ENCODE data around the gene NGEF.

NGEF gene

GRCh38 chr2:233000886-233001750 is 11.9 kb downstream of the NGEF start:
- no peak for DNase-seq (ENCODE audit: low read depth, low spot score)

DNA sequence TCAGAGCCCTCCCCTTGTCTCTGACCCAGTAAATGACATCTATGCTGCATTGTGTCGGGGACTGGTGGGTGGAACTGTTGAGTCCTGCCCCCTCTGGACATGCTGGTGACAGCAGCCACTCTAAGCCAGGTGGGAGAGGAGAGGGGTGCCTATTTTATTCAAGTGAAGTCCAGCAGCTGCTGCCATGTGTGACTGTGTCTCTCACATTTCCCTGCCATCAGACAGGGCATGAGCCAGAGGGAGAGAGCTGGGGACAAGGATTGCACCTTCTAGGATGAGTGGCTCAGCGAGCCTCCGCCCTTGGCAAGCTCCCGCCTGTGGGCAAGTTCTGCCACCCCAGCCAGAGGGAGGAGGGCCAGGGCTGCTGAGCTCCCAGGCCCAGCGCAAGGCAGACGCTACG is 13.7 kb downstream of the NGEF start:
- DNase-seq (ENCODE audit: low read depth, low spot score), result no peak

GRCh38 chr2:232998666-232998985 is 14.4 kb downstream of the NGEF start:
- no peak for DNase-seq (ENCODE audit: low read depth, low spot score)

DNA sequence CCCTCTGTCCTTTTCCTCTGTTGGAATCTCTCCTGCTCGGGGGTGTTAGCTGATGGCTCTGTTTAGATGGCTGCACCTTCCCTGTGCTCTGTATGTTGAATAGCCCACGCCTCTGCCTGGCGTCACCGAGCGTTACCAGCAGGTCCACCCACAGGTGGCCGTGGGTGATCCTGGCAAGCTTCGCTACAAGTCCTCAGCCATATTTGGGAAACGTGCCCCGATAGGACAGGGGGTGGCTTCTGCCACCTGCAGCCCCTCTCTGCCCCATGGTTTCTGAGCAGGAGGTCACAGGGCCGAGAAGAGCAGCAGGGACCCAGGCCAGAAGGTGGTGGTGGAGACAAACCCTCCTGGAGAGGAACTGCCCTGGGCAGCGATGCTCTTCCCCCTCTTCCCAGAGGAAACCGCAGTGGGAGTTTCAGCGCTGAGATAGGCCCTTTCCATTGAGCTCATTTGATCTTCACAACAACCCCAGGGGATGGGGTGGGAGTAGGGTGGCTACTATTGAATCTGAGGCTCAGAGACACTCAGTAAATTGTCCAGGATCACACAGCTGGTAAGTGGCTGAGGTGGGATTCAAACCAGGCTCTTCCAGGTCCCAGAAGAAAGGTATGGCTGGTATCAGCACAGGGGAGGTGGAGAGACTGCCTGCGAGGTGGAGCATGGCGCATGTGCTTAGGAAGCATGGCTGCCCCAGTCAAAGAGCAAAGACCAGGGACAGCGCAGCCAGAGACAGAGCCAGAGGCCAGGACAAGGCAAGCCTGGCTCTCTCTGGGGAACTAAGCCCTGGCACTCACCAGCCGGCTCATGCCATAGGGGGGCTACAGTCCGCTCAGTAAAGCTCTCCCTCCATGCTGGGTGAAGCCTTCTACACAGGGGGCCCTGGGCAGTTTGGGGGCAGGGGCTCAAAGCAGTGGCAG is 15.0 kb downstream of the NGEF start:
- DNase-seq (ENCODE audit: low read depth, low spot score), result no peak

- no peak for DNase-seq (ENCODE audit: low read depth, low spot score)
Observed at GRCh38 chr2:232994446-232994845, 18.6 kb downstream of the NGEF start.

GRCh38 chr2:232993231-232993821 is 19.7 kb downstream of the NGEF start:
- no peak for DNase-seq (ENCODE audit: low read depth, low spot score)

GRCh38 chr2:232986155-232986554 is 26.9 kb downstream of the NGEF start:
- DNase-seq (ENCODE audit: low read depth, low spot score), result no peak

GRCh38 chr2:232984451-232985207 is 28.4 kb downstream of the NGEF start:
- no peak for DNase-seq (ENCODE audit: low read depth, low spot score)

- no peak for DNase-seq (ENCODE audit: low read depth, low spot score)
Observed at GRCh38 chr2:232983669-232984140, 29.4 kb downstream of the NGEF start.

DNA sequence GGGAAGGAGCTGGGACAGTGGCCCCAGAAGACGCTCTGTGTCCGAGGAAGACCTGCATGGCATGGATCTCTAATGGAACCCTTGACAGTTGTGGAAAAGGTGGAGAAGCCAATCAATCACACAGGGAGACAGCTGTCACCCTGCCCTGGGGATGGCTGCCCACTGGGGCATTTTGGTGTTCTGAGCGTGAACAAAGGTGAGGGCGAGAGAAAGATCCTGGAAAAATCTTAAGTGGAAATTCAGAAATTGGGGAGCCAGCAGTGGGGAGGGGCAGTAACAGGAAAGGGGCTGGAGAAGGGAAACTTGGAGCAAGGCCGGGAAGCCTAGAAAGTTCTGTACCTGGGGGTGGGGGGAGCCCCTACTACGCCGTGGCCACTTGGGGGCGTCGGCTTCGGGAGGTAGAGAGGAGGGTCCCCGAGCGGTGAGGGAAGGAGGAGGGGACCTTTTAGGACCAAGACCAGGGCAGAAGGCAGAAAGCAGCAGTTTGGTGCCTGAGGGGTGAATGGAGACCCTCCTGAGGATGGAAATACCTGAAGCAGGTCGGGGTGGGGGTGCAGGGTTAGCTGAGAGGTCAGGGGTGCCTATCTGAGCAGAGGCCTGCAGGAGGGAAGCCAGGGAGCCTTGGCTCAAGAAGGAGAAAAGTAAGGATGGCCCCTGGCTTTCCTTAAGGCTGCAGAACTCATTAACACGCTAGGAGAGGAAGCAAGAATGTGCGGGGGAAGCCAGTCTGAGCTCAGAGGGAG is 30.0 kb downstream of the NGEF start:
- no peak for DNase-seq (ENCODE audit: low read depth, low spot score)

DNA sequence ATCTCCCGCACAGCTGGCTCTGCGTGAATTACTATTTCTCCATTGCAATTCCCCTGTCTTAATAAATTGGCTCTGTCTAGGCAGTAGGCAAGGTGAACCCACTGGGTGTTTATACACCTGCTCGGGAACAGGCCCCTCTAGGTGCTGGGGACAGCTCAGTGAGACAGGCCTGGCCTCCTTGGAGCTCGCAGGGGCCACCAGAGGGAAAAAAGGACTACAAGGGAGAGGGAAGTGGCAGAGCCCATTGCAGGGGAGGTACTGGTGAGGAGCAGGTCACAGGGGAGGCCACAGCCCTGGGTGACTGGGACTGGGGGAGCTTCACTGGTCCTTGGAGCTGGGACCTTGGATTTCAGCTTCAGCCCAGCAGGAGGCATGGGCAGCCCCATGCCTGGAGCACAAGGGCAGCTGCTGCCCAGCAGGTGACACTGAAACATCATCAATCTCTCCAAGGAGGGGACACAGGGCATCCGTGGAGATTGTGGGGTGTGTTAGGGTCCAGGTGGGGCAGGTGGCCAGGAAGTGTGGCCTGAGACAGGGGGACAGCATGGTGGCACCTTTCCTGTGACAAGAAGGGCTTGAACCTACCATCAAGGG is 31.2 kb downstream of the NGEF start:
- DNase-seq (ENCODE audit: low read depth, low spot score), result no peak

DNA sequence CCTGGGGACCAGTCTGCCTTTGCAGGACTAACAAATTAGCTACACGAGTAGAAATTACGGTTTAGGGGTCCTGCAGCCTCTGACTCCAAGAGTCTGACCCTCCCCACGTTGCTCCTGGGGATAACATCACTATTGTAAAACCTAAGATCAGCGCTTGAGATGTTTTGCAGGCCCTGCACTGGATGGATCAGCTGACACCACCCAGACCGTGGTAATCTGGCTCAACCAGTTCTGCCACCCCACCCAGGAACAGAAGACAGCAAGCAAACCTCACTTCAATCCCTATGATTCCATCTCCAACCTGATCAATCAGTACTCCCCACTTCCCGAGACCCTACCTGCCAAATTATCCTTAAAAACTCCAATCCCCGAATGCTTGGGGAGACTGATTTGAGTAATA is 31.7 kb downstream of the NGEF start:
- DNase-seq (ENCODE audit: low read depth, low spot score), result no peak

DNA sequence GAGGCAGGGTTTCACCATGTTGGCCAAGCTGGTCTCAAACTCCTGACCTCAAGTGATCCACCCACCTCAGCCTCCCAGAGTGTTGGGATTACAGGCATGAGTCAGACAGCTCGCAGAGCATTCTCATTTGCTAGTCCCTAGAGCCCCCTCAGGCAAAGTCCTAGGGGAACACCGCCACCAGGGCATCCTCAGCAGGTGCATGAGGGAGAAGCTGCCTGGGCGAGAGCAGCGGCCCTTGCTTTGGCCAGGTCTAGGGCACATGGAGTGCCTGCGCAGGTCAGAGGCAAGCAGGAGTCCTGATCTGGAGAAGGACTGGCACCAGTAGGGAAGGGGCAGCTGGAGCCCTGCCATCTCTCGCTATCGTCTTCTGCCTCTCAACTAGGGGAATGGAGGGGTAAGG is 32.4 kb downstream of the NGEF start:
- no peak for DNase-seq (ENCODE audit: low read depth, low spot score)

- DNase-seq (ENCODE audit: low read depth, low spot score), result no peak
Observed at GRCh38 chr2:232979871-232980461, 33.1 kb downstream of the NGEF start.

DNA sequence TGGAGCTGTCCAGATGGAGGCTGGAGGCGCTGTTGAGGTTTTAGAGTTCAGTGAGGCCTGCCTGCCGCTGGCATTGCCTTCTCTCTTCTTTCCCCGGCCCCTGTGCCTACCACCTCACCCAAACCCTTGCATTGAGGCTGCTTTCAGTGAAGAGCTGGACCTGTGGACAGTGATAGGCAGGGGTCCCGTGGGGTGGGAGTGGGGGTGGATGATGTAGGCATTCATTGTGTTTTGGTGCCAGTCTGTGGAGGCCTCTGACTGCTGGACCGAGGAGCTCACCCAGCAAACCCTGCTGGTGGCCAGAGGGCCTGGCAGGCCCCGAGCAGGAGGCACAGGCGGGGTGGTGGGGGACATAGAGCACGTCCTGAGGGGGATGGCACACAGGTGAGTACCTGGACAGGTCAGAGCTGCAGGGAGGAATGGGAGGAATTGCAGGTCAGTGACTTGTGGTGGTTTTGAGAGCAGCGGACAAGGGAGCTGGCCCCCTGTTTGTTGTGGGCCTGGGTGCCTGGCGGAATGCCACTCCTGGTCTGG is 35.6 kb downstream of the NGEF start:
- no peak for DNase-seq (ENCODE audit: low read depth, low spot score)

- DNase-seq (ENCODE audit: low read depth, low spot score), result no peak
Observed at GRCh38 chr2:232976666-232977437, 36.2 kb downstream of the NGEF start.

DNA sequence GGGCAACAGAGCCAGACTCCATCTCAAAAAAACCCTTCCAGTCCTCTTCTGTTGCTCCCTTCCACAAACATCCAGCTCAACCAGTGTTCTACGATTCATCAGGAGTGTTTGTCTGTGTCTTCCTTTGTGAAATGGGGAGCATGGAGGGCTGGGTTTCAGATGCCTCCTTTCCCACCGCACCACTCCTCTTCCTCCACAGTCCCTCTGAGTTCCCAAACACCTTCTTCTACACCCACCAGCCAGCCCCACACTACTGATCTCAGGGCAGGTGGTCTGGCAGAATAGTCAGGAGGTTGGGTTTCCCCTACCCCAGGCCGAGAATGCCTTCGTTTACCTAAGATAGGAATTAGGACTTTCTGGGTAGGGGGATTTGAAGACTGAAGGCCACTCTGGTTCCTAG is 36.9 kb downstream of the NGEF start:
- DNase-seq (ENCODE audit: low read depth, low spot score), result no peak

GRCh38 chr2:232974396-232974795 is 38.7 kb downstream of the NGEF start:
- DNase-seq (ENCODE audit: low read depth, low spot score), result no peak

DNA sequence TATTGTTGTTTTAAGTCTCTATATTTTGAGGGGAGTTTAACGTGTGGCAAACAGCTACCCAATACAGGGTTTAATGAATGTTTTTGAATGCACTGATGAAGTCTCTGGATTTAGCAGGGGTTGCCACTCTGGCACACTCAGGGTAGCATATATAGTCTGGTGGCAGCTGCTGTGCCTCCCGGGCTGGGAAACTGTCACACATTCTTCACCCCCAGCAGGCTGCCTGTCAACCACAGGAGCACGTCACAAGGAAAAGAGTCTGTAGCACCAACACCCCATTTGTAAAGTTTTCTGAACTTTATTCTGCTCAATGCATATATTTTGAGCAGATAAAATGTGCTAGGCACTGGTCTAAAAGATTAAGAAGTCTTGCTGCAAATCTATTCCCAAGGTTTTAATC is 39.3 kb downstream of the NGEF start:
- no peak for DNase-seq (ENCODE audit: low read depth, low spot score)
